A549 (cell line): Measurements from ENCODE around the gene IER2. TPM values are rescaled to one million over a fixed set of nuclear protein-coding genes. Genes with fewer than 3 reads are reported as not detected.

Source experiments
- ATAC-seq, 2 experiments: fragments of 200-7000 bp in 1 of 2; fragments of >200 bp in 1 of 2; cut with Nextera tagmentation in 1 of 2; cut with Tn5 transposase in 1 of 2; 3 replicates each; pipeline versions ENCODE4 v1.8.0 to v1.9.1; 2018 to 2020; ENCODE audit warnings: mild to moderate bottlenecking in 1 of 2, moderate library complexity in 1 of 2
- CTCF ChIA-PET: fragments of 300-600 bp; sonication (Branson Sonifier 250); formaldehyde crosslinking; extraction: SDS; loops from one replicate; lab custom pipeline; 2021; ENCODE audit warnings: antibody characterized with exemption, inconsistent platforms; lab: Yijun Ruan, JAX
- POLR2A ChIA-PET: fragments of 350-600 bp; formaldehyde crosslinking; extraction: SDS; loops from one replicate; lab custom pipeline; 2021; ENCODE audit warnings: antibody characterized with exemption, inconsistent platforms; lab: Yijun Ruan, JAX
- DNase-seq, 2 experiments: peaks; one replicate each; pipeline versions ENCODE4 v3.0.0 to v3.0.0-alpha.2; 2011 to 2016; ENCODE audit warnings: low read depth in 1 of 2, low spot score in 1 of 2
- FAIRE-seq: peaks from 2 replicates; lab custom pipeline; 2011; peaks lifted over from hg19 to GRCh38; lab: Jason Lieb, UNC
- H3K27ac ChIP-seq, 2 experiments: fragments of >200 bp; sonication (Bioruptor Twin); formaldehyde crosslinking; 3 replicates each; pipeline ENCODE4 v1.5.1; 2016 to 2017
- H3K4me1 ChIP-seq: fragments of >200 bp; sonication (Bioruptor Twin); formaldehyde crosslinking; 3 replicates; pipeline ENCODE4 v1.6.1; 2016
- H3K4me2 ChIP-seq: fragments of >200 bp; sonication (Bioruptor Twin); formaldehyde crosslinking; 3 replicates; pipeline ENCODE4 v1.6.1; 2016
- H3K4me3 ChIP-seq: fragments of >200 bp; sonication (Bioruptor Twin); formaldehyde crosslinking; 3 replicates; pipeline ENCODE4 v1.5.1; 2016
- H3K9me3 ChIP-seq: fragments of >200 bp; sonication (Bioruptor Twin); formaldehyde crosslinking; 3 replicates; pipeline ENCODE4 v1.6.1; 2016
- CBX2 ChIP-seq: fragments of 200-600 bp; sonication (generic); IDR thresholded peaks from 2 replicates; pipeline ENCODE4 v1.6.1; 2016; ENCODE audit warnings: low read depth, mild to moderate bottlenecking, borderline replicate concordance
- CHD4 ChIP-seq: fragments of 200-600 bp; sonication (generic); IDR thresholded peaks from 2 replicates; pipeline ENCODE4 v1.6.1; 2016; ENCODE audit warnings: antibody characterized with exemption, mild to moderate bottlenecking, borderline replicate concordance
- EHF ChIP-seq: fragments of 250-450 bp; sonication (Bioruptor Pico); IDR thresholded peaks from 2 replicates; pipeline ENCODE4 v1.5.0; 2020; ENCODE audit warnings: mild to moderate bottlenecking
- EHMT2 ChIP-seq: fragments of 200-600 bp; sonication (generic); IDR thresholded peaks from 2 replicates; pipeline ENCODE4 v1.6.1; 2016; ENCODE audit warnings: antibody characterized with exemption, low read depth, mild to moderate bottlenecking, moderate library complexity
- ESRRA ChIP-seq: fragments of 150-350 bp; IDR thresholded peaks from 2 replicates; pipeline ENCODE4 v1.6.1; 2014; ENCODE audit warnings: mild to moderate bottlenecking, low read length, borderline replicate concordance
- FOSL2 ChIP-seq, 2 experiments: fragments of 450-650 bp in 1 of 2; fragments of >200 bp in 1 of 2; sonication (Bioruptor Twin) in 1 of 2; formaldehyde crosslinking; IDR thresholded peaks; 2 replicates each; pipeline versions ENCODE4 v1.5.0 to v1.6.1; 2016 to 2020; ENCODE audit warnings: mild to moderate bottlenecking in 1 of 2, moderate library complexity in 1 of 2
- GATA3 ChIP-seq: IDR thresholded peaks from 2 replicates; pipeline ENCODE4 v1.6.1; 2012; ENCODE audit warnings: borderline replicate concordance
- HOXB5 ChIP-seq: fragments of 250-450 bp; sonication (Bioruptor Pico); IDR thresholded peaks from 2 replicates; pipeline ENCODE4 v1.5.0; 2020; ENCODE audit warnings: mild to moderate bottlenecking, moderate library complexity
- PHF8 ChIP-seq: fragments of 200-600 bp; sonication (generic); IDR thresholded peaks from 2 replicates; pipeline ENCODE4 v1.6.1; 2016; ENCODE audit warnings: low read depth, mild to moderate bottlenecking, antibody characterized with exemption, moderate library complexity, borderline replicate concordance
- RARB ChIP-seq: fragments of 250-450 bp; sonication (Bioruptor Pico); IDR thresholded peaks from 2 replicates; pipeline ENCODE4 v1.8.0; 2021; ENCODE audit warnings: mild to moderate bottlenecking, moderate library complexity
- RCOR1 ChIP-seq: fragments of 150-350 bp; IDR thresholded peaks from 2 replicates; pipeline ENCODE4 v1.6.1; 2014; ENCODE audit warnings: antibody characterized with exemption, low read length, low read depth
- TFCP2L1 ChIP-seq: fragments of 250-450 bp; sonication (Bioruptor Pico); IDR thresholded peaks from 2 replicates; pipeline ENCODE4 v1.5.0; 2021; ENCODE audit warnings: mild to moderate bottlenecking
- TP53 ChIP-seq: fragments of 250-450 bp; sonication (Bioruptor Pico); IDR thresholded peaks from 2 replicates; pipeline ENCODE4 v1.5.0; 2021; ENCODE audit warnings: mild to moderate bottlenecking, moderate library complexity
- WGBS: methylation state at CpG from one replicate; pipeline ENCODE4 v1.1.6; 2017; ENCODE audit errors: missing lambda C conversion rate; 5-methylcytosine and 5-hydroxymethylcytosine counted together
- polyA plus RNA-seq, 4 experiments: library from polyadenylated mRNA; depleted of rRNA in 3 of 4; stranded (reverse); fragments of >200 nt; fragmentation: RNase III in 1 of 4; extraction: RNeasy Plus Mini Kit Qiagen cat#74134 plus additional on column Dnase treatment in 1 of 4; gene quantifications; 2 replicates in 3 of 4; 3 replicates in 1 of 4; pipeline ENCODE4 v1.2.3, GENCODE V29; 2011 to 2017
- TF ChIP-seq, protein P1 (sequence below): IDR thresholded peaks from 2 replicates; pipeline ENCODE4 v1.6.1; 2012
- TF ChIP-seq, protein P2 (sequence below): fragments of 250-450 bp; sonication (Bioruptor Pico); IDR thresholded peaks from 2 replicates; pipeline ENCODE4 v1.5.0; 2020; ENCODE audit warnings: low read depth, mild to moderate bottlenecking, moderate library complexity
- TF ChIP-seq, protein P3 (sequence below): fragments of 150-350 bp; IDR thresholded peaks from 2 replicates; pipeline ENCODE4 v1.6.1; 2014; ENCODE audit warnings: low read depth, mild to moderate bottlenecking, low read length
- TF ChIP-seq, protein P4 (sequence below): IDR thresholded peaks from 2 replicates; pipeline ENCODE4 v1.6.1; 2012; ENCODE audit warnings: low read depth, borderline replicate concordance
- TF ChIP-seq, protein P5 (sequence below): fragments of >200 bp; sonication (Bioruptor Twin); formaldehyde crosslinking; IDR thresholded peaks from 2 replicates; pipeline ENCODE4 v1.6.1; 2016
- TF ChIP-seq, protein P6 (sequence below): IDR thresholded peaks from 2 replicates; pipeline ENCODE4 v1.6.1; 2012

The IER2 gene
- polyA plus RNA-seq, 2 of the 4 experiments (the other 2 are of a cell fraction), result 39.9 to 75.7 TPM

- H3K4me2 ChIP-seq, result no peak overlapping the region
- no peaks in the 10 kb centered on the region for H3K9me3 ChIP-seq
- ChIA-PET POLR2A (interaction anchor here (0.6 kb wide), 1 partner anchor 72 kb away, joined by 3 read pairs; no protein-coding TSS in a partner anchor), CTCF (interaction anchor here (1.4 to 1.6 kb wide), 2 partner anchors 13 to 19 kb away, joined by 4 to 6 read pairs; partner anchors contain the start of genes IER2, NACC1 and STX10)
- TF ChIP-seq TP53 (no peak), FOSL2 (IDR thresholded peaks at IDR 0.05) (no peak), FOSL2 (CRISPR knock-in tag; IDR thresholded peaks at IDR 0.05) (no peak), EHMT2 (no peak), EHF (CRISPR knock-in tag) (no peak), TFCP2L1 (CRISPR knock-in tag) (no peak), CBX2 (no peak), ESRRA (no peak), RCOR1 (no peak)
- TF ChIP-seq, protein P1, sequence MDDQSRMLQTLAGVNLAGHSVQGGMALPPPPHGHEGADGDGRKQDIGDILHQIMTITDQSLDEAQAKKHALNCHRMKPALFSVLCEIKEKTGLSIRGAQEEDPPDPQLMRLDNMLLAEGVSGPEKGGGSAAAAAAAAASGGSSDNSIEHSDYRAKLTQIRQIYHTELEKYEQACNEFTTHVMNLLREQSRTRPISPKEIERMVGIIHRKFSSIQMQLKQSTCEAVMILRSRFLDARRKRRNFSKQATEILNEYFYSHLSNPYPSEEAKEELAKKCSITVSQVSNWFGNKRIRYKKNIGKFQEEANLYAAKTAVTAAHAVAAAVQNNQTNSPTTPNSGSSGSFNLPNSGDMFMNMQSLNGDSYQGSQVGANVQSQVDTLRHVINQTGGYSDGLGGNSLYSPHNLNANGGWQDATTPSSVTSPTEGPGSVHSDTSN, result no peak
- TF ChIP-seq, protein P2, sequence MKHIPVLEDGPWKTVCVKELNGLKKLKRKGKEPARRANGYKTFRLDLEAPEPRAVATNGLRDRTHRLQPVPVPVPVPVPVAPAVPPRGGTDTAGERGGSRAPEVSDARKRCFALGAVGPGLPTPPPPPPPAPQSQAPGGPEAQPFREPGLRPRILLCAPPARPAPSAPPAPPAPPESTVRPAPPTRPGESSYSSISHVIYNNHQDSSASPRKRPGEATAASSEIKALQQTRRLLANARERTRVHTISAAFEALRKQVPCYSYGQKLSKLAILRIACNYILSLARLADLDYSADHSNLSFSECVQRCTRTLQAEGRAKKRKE (CRISPR knock-in tag), result no peak
- TF ChIP-seq, protein P3, sequence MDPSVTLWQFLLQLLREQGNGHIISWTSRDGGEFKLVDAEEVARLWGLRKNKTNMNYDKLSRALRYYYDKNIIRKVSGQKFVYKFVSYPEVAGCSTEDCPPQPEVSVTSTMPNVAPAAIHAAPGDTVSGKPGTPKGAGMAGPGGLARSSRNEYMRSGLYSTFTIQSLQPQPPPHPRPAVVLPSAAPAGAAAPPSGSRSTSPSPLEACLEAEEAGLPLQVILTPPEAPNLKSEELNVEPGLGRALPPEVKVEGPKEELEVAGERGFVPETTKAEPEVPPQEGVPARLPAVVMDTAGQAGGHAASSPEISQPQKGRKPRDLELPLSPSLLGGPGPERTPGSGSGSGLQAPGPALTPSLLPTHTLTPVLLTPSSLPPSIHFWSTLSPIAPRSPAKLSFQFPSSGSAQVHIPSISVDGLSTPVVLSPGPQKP, result no peak
- TF ChIP-seq, protein P4, sequence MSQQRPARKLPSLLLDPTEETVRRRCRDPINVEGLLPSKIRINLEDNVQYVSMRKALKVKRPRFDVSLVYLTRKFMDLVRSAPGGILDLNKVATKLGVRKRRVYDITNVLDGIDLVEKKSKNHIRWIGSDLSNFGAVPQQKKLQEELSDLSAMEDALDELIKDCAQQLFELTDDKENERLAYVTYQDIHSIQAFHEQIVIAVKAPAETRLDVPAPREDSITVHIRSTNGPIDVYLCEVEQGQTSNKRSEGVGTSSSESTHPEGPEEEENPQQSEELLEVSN, result no peak
- TF ChIP-seq, protein P5, sequence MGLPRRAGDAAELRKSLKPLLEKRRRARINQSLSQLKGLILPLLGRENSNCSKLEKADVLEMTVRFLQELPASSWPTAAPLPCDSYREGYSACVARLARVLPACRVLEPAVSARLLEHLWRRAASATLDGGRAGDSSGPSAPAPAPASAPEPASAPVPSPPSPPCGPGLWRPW, result no peak
- H3K4me3 ChIP-seq, result no peak overlapping the region
- 94% methylated on average over 2 of the region's 3 CpGs for WGBS
- DNase-seq, result no peak
- no peak for FAIRE-seq
- peaks cover 2% of the 10 kb centered on the region; the same call in 1 of the 3 replicates for H3K4me1 ChIP-seq
- no peak overlapping the region; a peak in 1 of 6 replicates for H3K27ac ChIP-seq
- ATAC-seq, result no peak
Observed at GRCh38 chr19:13130886-13131490, 19.2 kb upstream of the IER2 start.

- Histone ChIP-seq H3K4me3 (no peak overlapping the region), H3K4me1 (peaks cover 2% of the 10 kb centered on the region; the same call in 1 of the 3 replicates), H3K4me2 (no peak overlapping the region), H3K27ac (no peak overlapping the region), H3K9me3 (no peaks in the 10 kb centered on the region)
- 90% methylated on average over 8 of the region's 8 CpGs for WGBS
- no peak for ATAC-seq
- TF ChIP-seq TFCP2L1 (CRISPR knock-in tag) (no peak), HOXB5 (CRISPR knock-in tag) (no peak), GATA3 (no peak), CHD4 (no peak), PHF8 (no peak), RARB (CRISPR knock-in tag) (no peak)
- TF ChIP-seq, protein P6, sequence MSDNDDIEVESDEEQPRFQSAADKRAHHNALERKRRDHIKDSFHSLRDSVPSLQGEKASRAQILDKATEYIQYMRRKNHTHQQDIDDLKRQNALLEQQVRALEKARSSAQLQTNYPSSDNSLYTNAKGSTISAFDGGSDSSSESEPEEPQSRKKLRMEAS, result no peak
- TF ChIP-seq, protein P3, result no peak
- TF ChIP-seq, protein P4, result no peak
- POLR2A ChIA-PET, result no interaction called here
- no peak for FAIRE-seq
- CTCF ChIA-PET, result interaction anchor here (0.5 to 1.7 kb wide), 7 partner anchors 17 to 661 kb away, joined by 3 to 6 read pairs (median 3); partner anchors contain the start of genes IER2 and STX10
- DNase-seq, result no peak
Observed at GRCh38 chr19:13132471-13133180, 17.6 kb upstream of the IER2 start.
